Left lobe of liver (tissue), 1 donor: ENCODE results near the gene SMTNL2. TPM values are rescaled to one million over a fixed set of nuclear protein-coding genes. Genes with fewer than 3 reads are reported as not detected.

Experiments
- total RNA-seq: library from RNA; stranded (reverse); gene quantifications from one replicate; pipeline ENCODE4 v1.2.1, GENCODE V29; 2021
- donor health status: DM: no; HTN: yes; CAD: no.

Gene SMTNL2
- total RNA-seq, 1 donor from 2014 or later, result not detected

Other genes starting within 250 kb of the SMTNL2 start
- 37.8 TPM for gene UBE2G1, start 217.9 kb upstream of the SMTNL2 start, total RNA-seq
- not detected for gene SPNS3, start 150.6 kb upstream of the SMTNL2 start, total RNA-seq
- 11.4 TPM for gene SPNS2, start 85.6 kb upstream of the SMTNL2 start, total RNA-seq
- 18.5 TPM for gene MYBBP1A, start 29.1 kb upstream of the SMTNL2 start, total RNA-seq
- 0.35 TPM for gene GGT6, start 24.0 kb upstream of the SMTNL2 start, total RNA-seq
- 0.70 TPM for gene ALOX15, start 57.1 kb downstream of the SMTNL2 start, total RNA-seq
- gene PELP1, start 119.6 kb downstream of the SMTNL2 start, total RNA-seq, result 17.5 TPM
- gene ARRB2, start 126.1 kb downstream of the SMTNL2 start, total RNA-seq, result 26.2 TPM
- 13.3 TPM for gene MED11, start 146.9 kb downstream of the SMTNL2 start, total RNA-seq
- gene ZMYND15, start 155.3 kb downstream of the SMTNL2 start, total RNA-seq, result 0.63 TPM
- gene CXCL16, start 155.4 kb downstream of the SMTNL2 start, total RNA-seq, result 14.5 TPM
- gene TM4SF5, start 187.4 kb downstream of the SMTNL2 start, total RNA-seq, result 79.0 TPM
- gene VMO1, start 201.8 kb downstream of the SMTNL2 start, total RNA-seq, result 8.2 TPM
- gene GLTPD2, start 204.4 kb downstream of the SMTNL2 start, total RNA-seq, result 28.0 TPM
- gene PSMB6, start 211.6 kb downstream of the SMTNL2 start, total RNA-seq, result 79.1 TPM
- 8.5 TPM for gene PLD2, start 222.6 kb downstream of the SMTNL2 start, total RNA-seq
- 34.1 TPM for gene MINK1, start 248.8 kb downstream of the SMTNL2 start, total RNA-seq